ENCODE measurements around the gene EIF4EBP3. TPM values are rescaled to one million over a fixed set of nuclear protein-coding genes. Genes with fewer than 3 reads are reported as not detected.
"Not testable (repeated sequence)": the region's sequence is repeated elsewhere in the genome, so short reads cannot be mapped to it uniquely, and the experiment has no call there.

Gene EIF4EBP3
- total and polyA plus RNA-seq, 4 donors = 1.4 to 55.8 (median 8.0) TPM

DNA sequence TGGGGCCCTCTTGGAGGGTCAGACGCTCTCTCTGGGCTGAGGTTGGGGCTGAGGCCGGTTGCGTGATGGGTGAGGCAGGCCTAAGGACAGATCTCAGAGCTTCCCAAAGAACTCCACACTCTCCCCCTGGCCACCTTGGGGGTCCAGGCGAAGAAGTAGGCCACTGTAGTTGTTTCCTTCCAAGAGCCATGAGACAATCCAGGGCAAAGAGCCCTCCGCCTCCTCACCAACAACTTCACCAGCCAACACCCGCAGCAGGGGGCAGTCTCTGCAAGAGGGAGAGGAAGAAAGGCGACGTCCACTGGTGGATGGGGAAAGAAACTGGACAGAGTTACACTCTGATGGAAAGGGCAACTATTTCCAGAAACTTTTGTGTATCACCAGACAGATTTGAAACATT, 27.8 kb downstream of the EIF4EBP3 start:
- 58% methylated on average over 8 of the region's 8 CpGs for WGBS
- H3K4me3 ChIP-seq (ENCODE audit: low read depth in 1 of 3, low read length in 3 of 3) = no peak overlapping the region
- peak overlapping the region; percentile 69 to 76 for H3K27ac ChIP-seq (ENCODE audit: low read depth in 1 of 2, low read length in 2 of 2)
- no peak for DNase-seq (ENCODE audit: low spot score)
- no peak overlapping the region for H3K9ac ChIP-seq (ENCODE audit: low read depth in 1 of 2, low read length in 2 of 2)
- no peaks in the 10 kb centered on the region for H3K27me3 ChIP-seq (ENCODE audit: control insufficient read depth in 4 of 4, insufficient read depth in 4 of 4, low read length in 3 of 4)
- H3K36me3 ChIP-seq (ENCODE audit: control insufficient read depth in 4 of 4, insufficient read depth in 3 of 4, low read depth in 1 of 4, low read length in 3 of 4) = no peaks in the 10 kb centered on the region
- H3K4me1 ChIP-seq (ENCODE audit: control insufficient read depth in 4 of 4, insufficient read depth in 4 of 4, low read length in 3 of 4) = peaks cover 11 to 40% (median 31%) of the 10 kb centered on the region in 4 donors
- no peaks in the 10 kb centered on the region for H3K9me3 ChIP-seq (ENCODE audit: control insufficient read depth in 4 of 4, low read length in 3 of 4)
- TF ChIP-seq HNF4A (conservative IDR thresholded peaks at IDR 0.05) (peak; percentile 14 to 46), SP1 (IDR thresholded peaks at IDR 0.05) (no peak), RXRA (IDR thresholded peaks at IDR 0.05) (peak; percentile 60 to 71), NR2F2 (IDR thresholded peaks at IDR 0.05) (peak; percentile 16), JUND (IDR thresholded peaks at IDR 0.05) (peak in 1 of 2 donors; percentile 11), RAD21 (IDR thresholded peaks at IDR 0.05) (peak; percentile 96 to 98)
- TF ChIP-seq, protein P1, sequence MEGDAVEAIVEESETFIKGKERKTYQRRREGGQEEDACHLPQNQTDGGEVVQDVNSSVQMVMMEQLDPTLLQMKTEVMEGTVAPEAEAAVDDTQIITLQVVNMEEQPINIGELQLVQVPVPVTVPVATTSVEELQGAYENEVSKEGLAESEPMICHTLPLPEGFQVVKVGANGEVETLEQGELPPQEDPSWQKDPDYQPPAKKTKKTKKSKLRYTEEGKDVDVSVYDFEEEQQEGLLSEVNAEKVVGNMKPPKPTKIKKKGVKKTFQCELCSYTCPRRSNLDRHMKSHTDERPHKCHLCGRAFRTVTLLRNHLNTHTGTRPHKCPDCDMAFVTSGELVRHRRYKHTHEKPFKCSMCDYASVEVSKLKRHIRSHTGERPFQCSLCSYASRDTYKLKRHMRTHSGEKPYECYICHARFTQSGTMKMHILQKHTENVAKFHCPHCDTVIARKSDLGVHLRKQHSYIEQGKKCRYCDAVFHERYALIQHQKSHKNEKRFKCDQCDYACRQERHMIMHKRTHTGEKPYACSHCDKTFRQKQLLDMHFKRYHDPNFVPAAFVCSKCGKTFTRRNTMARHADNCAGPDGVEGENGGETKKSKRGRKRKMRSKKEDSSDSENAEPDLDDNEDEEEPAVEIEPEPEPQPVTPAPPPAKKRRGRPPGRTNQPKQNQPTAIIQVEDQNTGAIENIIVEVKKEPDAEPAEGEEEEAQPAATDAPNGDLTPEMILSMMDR (IDR thresholded peaks at IDR 0.05; ENCODE audit: low read depth, low read length, missing input control) = peak; percentile 77
- TF ChIP-seq, protein P2, sequence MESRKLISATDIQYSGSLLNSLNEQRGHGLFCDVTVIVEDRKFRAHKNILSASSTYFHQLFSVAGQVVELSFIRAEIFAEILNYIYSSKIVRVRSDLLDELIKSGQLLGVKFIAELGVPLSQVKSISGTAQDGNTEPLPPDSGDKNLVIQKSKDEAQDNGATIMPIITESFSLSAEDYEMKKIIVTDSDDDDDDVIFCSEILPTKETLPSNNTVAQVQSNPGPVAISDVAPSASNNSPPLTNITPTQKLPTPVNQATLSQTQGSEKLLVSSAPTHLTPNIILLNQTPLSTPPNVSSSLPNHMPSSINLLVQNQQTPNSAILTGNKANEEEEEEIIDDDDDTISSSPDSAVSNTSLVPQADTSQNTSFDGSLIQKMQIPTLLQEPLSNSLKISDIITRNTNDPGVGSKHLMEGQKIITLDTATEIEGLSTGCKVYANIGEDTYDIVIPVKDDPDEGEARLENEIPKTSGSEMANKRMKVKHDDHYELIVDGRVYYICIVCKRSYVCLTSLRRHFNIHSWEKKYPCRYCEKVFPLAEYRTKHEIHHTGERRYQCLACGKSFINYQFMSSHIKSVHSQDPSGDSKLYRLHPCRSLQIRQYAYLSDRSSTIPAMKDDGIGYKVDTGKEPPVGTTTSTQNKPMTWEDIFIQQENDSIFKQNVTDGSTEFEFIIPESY (IDR thresholded peaks at IDR 0.05) = no peak
- TF ChIP-seq, protein P3, sequence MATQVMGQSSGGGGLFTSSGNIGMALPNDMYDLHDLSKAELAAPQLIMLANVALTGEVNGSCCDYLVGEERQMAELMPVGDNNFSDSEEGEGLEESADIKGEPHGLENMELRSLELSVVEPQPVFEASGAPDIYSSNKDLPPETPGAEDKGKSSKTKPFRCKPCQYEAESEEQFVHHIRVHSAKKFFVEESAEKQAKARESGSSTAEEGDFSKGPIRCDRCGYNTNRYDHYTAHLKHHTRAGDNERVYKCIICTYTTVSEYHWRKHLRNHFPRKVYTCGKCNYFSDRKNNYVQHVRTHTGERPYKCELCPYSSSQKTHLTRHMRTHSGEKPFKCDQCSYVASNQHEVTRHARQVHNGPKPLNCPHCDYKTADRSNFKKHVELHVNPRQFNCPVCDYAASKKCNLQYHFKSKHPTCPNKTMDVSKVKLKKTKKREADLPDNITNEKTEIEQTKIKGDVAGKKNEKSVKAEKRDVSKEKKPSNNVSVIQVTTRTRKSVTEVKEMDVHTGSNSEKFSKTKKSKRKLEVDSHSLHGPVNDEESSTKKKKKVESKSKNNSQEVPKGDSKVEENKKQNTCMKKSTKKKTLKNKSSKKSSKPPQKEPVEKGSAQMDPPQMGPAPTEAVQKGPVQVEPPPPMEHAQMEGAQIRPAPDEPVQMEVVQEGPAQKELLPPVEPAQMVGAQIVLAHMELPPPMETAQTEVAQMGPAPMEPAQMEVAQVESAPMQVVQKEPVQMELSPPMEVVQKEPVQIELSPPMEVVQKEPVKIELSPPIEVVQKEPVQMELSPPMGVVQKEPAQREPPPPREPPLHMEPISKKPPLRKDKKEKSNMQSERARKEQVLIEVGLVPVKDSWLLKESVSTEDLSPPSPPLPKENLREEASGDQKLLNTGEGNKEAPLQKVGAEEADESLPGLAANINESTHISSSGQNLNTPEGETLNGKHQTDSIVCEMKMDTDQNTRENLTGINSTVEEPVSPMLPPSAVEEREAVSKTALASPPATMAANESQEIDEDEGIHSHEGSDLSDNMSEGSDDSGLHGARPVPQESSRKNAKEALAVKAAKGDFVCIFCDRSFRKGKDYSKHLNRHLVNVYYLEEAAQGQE (IDR thresholded peaks at IDR 0.05) = no peak

DNA sequence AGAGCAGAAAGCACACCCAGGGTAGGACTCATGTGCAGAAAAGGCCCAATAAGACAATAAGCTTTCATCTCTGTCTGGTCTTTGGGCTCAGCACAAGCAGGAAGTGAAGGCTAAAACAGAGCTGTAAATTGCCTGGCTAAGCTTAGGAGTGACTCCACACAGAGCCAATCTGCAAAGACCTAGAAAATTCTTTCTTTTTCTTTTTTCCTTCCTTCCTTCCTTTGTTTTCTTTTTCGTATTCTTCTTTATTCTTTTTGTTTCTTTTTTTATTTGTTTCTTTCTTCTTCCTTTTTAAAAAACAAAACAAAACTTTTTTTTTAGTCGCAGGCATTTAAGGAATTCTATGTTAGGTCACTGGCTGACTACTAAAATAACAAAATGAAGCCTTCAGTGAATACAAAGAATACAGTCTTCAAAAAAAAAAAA, 29.3 kb downstream of the EIF4EBP3 start:
- Histone ChIP-seq H3K9ac (ENCODE audit: low read depth in 1 of 2, low read length in 2 of 2) (no peak overlapping the region), H3K9me3 (ENCODE audit: control insufficient read depth in 4 of 4, low read length in 3 of 4) (no peaks in the 10 kb centered on the region), H3K27ac (ENCODE audit: low read depth in 1 of 2, low read length in 2 of 2) (no peak overlapping the region), H3K27me3 (ENCODE audit: control insufficient read depth in 4 of 4, insufficient read depth in 4 of 4, low read length in 3 of 4) (no peaks in the 10 kb centered on the region), H3K4me1 (ENCODE audit: control insufficient read depth in 4 of 4, insufficient read depth in 4 of 4, low read length in 3 of 4) (peaks cover 10 to 26% (median 21%) of the 10 kb centered on the region in 4 donors), H3K36me3 (ENCODE audit: control insufficient read depth in 4 of 4, insufficient read depth in 3 of 4, low read depth in 1 of 4, low read length in 3 of 4) (no peaks in the 10 kb centered on the region), H3K4me3 (ENCODE audit: low read depth in 1 of 3, low read length in 3 of 3) (no peak overlapping the region)
- no peak for DNase-seq (ENCODE audit: low spot score)
- WGBS = 75% methylated on average over 2 of the region's 2 CpGs
- no peak for TF ChIP-seq RAD21 (IDR thresholded peaks at IDR 0.05)
- TF ChIP-seq, protein P1 (IDR thresholded peaks at IDR 0.05; ENCODE audit: low read depth, low read length, missing input control) = no peak

DNA sequence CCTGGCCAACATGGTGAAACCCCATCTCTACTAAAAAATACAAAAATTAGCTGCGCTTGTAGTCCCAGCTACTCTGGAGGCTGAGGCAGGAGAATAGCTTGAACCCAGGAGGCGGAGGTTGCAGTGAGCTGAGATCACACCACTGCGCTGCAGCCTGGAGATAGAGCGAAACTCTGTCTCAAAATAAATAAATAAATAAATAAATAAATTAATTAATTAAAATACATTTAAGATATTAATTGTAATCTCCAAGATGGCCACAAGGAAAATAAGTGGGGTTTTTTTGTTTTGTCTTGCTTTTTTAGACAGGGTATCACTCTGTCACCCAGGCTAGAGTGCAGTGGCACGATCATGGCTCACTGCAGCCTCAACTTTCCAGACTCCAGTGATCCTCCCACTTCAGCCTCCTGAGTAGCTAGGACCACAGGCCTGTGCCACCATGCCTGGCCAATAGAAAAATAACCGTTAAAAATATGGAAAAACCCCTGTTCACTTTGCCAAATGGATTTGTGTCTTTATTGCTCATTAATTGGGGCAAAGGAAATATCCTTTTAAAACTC, 31.8 kb downstream of the EIF4EBP3 start:
- not testable (repeated sequence) for H3K27me3 ChIP-seq (ENCODE audit: control insufficient read depth in 4 of 4, insufficient read depth in 4 of 4, low read length in 3 of 4); H3K9me3 ChIP-seq (ENCODE audit: control insufficient read depth in 4 of 4, low read length in 3 of 4); H3K4me3 ChIP-seq (ENCODE audit: low read depth in 1 of 3, low read length in 3 of 3); H3K9ac ChIP-seq (ENCODE audit: low read depth in 1 of 2, low read length in 2 of 2); DNase-seq (ENCODE audit: low spot score); H3K27ac ChIP-seq (ENCODE audit: low read depth in 1 of 2, low read length in 2 of 2); H3K36me3 ChIP-seq (ENCODE audit: control insufficient read depth in 4 of 4, insufficient read depth in 3 of 4, low read depth in 1 of 4, low read length in 3 of 4)
- H3K4me1 ChIP-seq (ENCODE audit: control insufficient read depth in 4 of 4, insufficient read depth in 4 of 4, low read length in 3 of 4) = peaks cover 4 to 11% (median 7%) of the 10 kb centered on the region in 4 donors
- WGBS = 93% methylated on average over 6 of the region's 6 CpGs
